ENCODE measurements around the gene ATMIN. TPM values are rescaled to one million over a fixed set of nuclear protein-coding genes. Genes with fewer than 3 reads are reported as not detected.

Gene ATMIN
- total and polyA plus RNA-seq, 2 experiments from 2014 or later: 22.0 to 60.5 TPM

GRCh38 chr16:81018496-81018895 is 17.1 kb upstream of the ATMIN start:
- no peaks in the 10 kb centered on the region for H3K4me1 ChIP-seq (ENCODE audit: insufficient read depth)
- Mint-ChIP-seq H3K9me3 (no peaks in the 10 kb centered on the region), H3K36me3 (ENCODE audit: low read depth) (peaks cover 95% of the 10 kb centered on the region), H3K27ac (no peak overlapping the region), H3K4me1 (no peaks in the 10 kb centered on the region), H3K27me3 (ENCODE audit: insufficient read depth, low read depth, poor library complexity) (peaks cover 2% of the 10 kb centered on the region), H3K4me3 (no peak overlapping the region)
- peaks cover 85% of the 10 kb centered on the region for H3K36me3 ChIP-seq (ENCODE audit: insufficient read depth)
- H3K4me3 ChIP-seq: no peak overlapping the region
- peaks cover under 1% of the 10 kb centered on the region for H4K20me1 ChIP-seq (replicated peaks; ENCODE audit: insufficient read depth)
- TF ChIP-seq EZH2phosphoT487 (IDR thresholded peaks at IDR 0.05; ENCODE audit: unreplicated experiment) (no peak), CREB1 (CRISPR knock-in tag; IDR thresholded peaks at IDR 0.05; ENCODE audit: low read depth) (no peak), ZNF462 (CRISPR knock-in tag; IDR thresholded peaks at IDR 0.05) (no peak), EZH2 (IDR thresholded peaks at IDR 0.05; ENCODE audit: low read depth, unreplicated experiment) (no peak), ZNF114 (CRISPR knock-in tag; IDR thresholded peaks at IDR 0.05) (no peak), NANOG (IDR thresholded peaks at IDR 0.05; ENCODE audit: borderline replicate concordance) (no peak)
- H3F3A ChIP-seq (replicated peaks; ENCODE audit: low read depth): no peaks in the 10 kb centered on the region
- H3K4me2 ChIP-seq: no peak overlapping the region
- ATAC-seq: no peak
- no peaks in the 10 kb centered on the region for H3K27me3 ChIP-seq (ENCODE audit: insufficient read depth)
- no peak overlapping the region for H2AFZ ChIP-seq
- no peak for DNase-seq (ENCODE audit: low spot score)
- no peaks in the 10 kb centered on the region for H3K79me2 ChIP-seq (replicated peaks; ENCODE audit: insufficient read depth)
- no peak overlapping the region for H3K27ac ChIP-seq (ENCODE audit: low read depth)
- no peaks in the 10 kb centered on the region for H3K9me2 ChIP-seq (ENCODE audit: insufficient read depth)

- no peaks in the 10 kb centered on the region for H3K9me2 ChIP-seq (ENCODE audit: insufficient read depth)
- H3K79me2 ChIP-seq (replicated peaks; ENCODE audit: insufficient read depth): no peaks in the 10 kb centered on the region
- no peaks in the 10 kb centered on the region for H4K20me1 ChIP-seq (replicated peaks; ENCODE audit: insufficient read depth)
- no peak overlapping the region for H3K27ac Mint-ChIP-seq
- H3K4me1 Mint-ChIP-seq: no peaks in the 10 kb centered on the region
- no peaks in the 10 kb centered on the region for H3K4me1 ChIP-seq (ENCODE audit: insufficient read depth)
- no peak overlapping the region for H3K27ac ChIP-seq (ENCODE audit: low read depth)
- no peak for DNase-seq (ENCODE audit: low spot score)
- no peaks in the 10 kb centered on the region for H3F3A ChIP-seq (replicated peaks; ENCODE audit: low read depth)
- H3K4me3 Mint-ChIP-seq: no peak overlapping the region
- no peak overlapping the region for H2AFZ ChIP-seq
- H3K9me3 Mint-ChIP-seq: no peaks in the 10 kb centered on the region
- H3K4me2 ChIP-seq: no peak overlapping the region
- no peak for ATAC-seq
- H3K36me3 Mint-ChIP-seq (ENCODE audit: low read depth): peaks cover 72% of the 10 kb centered on the region
- H3K27me3 ChIP-seq (ENCODE audit: insufficient read depth): no peaks in the 10 kb centered on the region
- H3K4me3 ChIP-seq: no peak overlapping the region
- H3K36me3 ChIP-seq (ENCODE audit: insufficient read depth): peaks cover 59% of the 10 kb centered on the region
- H3K27me3 Mint-ChIP-seq (ENCODE audit: insufficient read depth, low read depth, poor library complexity): no peaks in the 10 kb centered on the region
- TF ChIP-seq CREB1 (CRISPR knock-in tag; IDR thresholded peaks at IDR 0.05; ENCODE audit: low read depth) (no peak), EZH2 (IDR thresholded peaks at IDR 0.05; ENCODE audit: low read depth, unreplicated experiment) (no peak), ZNF462 (CRISPR knock-in tag; IDR thresholded peaks at IDR 0.05) (no peak)
Measured at GRCh38 chr16:81026429-81026828, 9.2 kb upstream of the ATMIN start.
